ENCODE measurements around the gene ENPP4.
A peak's percentile ranks its signal among the peaks of the same experiment; 100 is the strongest.
"Not testable (repeated sequence)": the region's sequence is repeated elsewhere in the genome, so short reads cannot be mapped to it uniquely, and the experiment has no call there.

ENPP4 gene, protein sequence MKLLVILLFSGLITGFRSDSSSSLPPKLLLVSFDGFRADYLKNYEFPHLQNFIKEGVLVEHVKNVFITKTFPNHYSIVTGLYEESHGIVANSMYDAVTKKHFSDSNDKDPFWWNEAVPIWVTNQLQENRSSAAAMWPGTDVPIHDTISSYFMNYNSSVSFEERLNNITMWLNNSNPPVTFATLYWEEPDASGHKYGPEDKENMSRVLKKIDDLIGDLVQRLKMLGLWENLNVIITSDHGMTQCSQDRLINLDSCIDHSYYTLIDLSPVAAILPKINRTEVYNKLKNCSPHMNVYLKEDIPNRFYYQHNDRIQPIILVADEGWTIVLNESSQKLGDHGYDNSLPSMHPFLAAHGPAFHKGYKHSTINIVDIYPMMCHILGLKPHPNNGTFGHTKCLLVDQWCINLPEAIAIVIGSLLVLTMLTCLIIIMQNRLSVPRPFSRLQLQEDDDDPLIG

DNA sequence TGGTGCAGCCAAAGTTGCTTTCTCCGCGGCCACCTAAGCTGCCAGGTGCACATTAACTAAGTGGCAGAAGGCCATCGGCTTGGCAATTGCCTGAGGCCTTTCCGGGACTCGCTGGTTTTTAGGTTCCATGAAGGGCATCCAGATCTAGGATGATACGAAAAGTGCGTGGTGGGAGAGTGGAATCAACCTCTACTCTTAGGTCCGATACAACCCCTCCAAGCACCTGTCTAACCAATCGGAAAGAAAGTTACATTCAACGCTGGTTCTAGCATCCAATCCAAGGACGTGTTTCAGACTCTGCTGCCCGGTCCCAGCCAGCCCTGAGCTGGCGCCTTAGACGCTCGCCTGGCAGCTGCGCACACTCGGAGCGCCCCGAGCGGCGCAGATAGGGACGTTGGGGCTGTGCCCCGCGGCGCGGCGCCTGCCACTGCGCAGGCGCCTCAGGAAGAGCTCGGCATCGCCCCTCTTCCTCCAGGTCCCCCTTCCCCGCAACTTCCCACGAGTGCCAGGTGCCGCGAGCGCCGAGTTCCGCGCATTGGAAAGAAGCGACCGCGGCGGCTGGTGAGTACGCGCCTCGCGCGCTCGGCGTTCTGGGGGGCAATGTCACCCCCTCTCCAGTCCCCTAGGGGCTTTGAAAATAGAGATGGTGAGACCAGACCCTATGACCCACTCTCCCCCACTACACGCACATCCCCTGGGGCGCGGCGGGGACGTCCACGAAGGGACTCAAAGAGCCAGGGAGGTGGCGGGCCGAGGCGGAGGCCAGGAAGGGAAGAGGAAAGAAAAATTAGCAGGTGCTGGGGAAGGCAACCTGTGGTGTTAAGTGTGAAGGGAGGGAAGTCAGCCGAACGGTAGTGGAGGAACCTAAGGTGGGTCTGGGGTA is at the start of gene ENPP4:
Gene ENPP4, plus strand, starts transcription at position 361 of the 883 bp plus-strand sequence. CDS start 9,595 bp downstream, outside the sequence.
- peak; percentile 95 for DNase-seq

DNA sequence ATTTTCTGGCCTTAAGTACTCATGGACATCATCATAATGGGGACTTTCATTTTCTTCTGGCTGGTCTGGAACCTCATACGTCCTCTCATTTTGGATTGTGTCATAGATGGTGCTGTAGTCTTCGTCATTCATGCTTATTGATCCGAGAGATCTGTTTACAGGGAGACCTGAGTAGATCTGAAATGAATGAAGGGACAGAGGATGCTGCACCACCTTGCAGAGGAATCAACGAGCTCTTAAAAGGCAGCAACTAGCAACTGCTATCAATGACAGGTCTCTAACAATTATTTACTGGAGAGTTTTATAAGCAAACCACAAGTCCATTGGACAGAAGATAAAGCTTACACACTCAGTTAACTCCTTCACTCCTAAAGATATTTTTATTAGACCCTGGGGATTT is 49.7 kb upstream of the ENPP4 start:
- no peak for DNase-seq

DNA sequence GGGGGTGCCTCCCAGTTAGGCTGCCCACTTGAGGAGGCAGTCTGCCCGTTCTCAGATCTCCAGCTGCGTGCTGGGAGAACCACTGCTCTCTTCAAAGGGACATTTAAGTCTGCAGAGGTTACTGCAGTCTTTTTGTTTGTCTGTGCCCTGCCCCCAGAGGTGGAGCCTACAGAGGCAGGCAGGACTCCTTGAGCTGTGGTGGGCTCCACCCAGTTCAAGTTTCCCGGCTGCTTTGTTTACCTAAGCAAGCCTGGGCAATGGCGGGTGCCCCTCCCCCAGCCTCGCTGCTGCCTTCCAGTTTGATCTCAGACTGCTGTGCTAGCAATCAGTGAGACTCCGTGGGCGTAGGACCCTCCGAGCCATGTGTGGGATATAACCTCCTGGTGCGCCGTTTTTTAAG is 44.1 kb upstream of the ENPP4 start:
- DNase-seq: not testable (repeated sequence)

DNA sequence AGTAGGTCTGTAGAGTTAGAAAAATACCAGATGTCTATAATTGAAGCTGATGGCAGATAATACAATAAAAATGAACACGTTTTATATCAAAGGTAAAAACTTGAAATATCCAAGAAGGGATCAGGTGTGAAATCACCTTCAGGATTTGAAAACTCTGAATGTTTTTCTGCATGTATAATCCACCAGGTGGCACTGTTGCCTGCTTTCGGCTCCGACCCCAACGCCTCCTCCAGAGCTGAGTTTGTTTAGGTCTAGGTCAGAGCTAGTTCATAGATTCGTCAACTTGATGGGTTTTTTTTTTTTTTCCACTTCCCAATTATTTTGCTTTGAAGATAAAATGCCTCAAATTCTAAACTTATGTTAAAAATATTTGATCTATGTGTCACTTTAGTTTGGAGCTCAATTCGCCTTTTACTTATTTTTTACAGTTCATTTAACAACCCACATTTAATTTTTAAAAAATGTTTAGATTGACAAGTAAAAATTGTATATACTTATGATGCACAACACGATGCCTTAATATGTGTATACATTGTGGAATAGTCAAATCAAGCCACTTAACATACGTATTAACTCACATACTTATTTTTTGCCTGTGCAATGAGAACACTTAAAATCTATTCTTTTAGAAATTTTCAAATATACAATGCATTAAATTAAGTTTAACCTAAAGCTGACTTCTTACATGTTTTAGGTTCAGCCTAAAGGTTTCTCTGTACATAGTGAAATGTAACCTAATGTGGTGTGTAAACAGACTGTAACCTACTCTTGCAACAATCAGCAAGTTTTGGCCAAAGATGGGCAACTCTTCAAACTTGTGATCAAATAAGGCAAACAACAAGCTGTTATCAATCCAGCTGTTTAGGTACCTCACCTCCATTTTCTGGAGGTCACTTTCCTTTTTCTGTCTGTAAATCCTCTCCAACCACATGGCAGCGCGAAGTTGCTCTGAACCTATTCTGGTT is 39.4 kb upstream of the ENPP4 start:
- peak; percentile 63 for DNase-seq

DNA sequence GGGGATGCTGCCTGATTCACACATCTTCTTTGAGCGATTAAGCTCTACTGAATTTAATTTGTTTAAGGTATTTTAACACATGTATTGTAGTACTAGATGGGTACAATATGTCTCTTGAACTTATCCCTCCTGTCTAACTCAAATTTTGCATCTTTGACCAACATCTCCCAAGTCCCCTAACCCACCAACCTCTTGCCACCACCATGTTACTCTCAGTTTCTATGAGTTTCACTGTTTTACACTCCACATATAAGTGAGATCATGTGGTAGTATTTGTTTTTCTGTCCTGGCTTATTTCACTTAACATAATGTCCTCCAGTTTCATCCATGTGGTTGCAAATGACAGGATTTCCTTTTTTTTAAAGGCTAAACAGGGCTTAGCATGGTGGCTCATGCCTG is 38.7 kb upstream of the ENPP4 start:
- DNase-seq: no peak

DNA sequence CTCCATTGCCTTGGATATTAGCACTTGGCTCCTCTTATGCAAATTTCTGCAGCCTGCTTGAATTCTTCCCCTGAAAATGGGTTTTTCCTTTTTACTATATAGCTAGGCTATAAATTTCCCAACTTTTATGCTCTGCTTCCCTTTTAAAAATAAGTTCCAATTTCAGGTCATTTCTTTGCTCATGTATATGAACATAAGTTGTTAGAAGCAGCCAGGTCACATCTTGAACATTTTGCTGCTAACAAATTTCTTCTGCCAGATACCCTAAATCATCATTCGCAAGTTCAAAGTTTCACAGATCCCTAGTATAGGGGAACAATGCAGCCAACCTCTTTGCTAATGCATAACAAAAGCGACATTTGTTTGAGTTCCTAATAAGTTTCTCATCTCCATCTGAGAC is 34.5 kb upstream of the ENPP4 start:
- no peak for DNase-seq

DNA sequence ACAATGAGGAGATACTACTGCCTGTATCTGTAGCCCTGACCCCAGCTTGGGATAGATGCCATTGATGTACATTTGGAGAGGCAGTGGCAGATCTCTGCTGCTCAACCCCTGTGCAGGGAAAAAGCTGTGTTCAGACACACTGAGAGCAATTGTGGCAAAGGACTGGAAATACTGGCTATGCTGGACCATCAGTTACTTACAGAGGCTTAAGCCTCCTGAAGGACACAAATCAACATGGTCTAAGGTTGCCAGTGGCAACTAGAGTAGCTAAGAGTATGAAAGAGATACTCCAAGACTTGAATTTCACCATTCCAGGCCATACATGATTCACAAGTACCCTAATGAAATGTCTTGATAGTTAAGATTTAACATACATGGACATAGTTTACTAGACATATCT is 32.4 kb upstream of the ENPP4 start:
- DNase-seq: no peak

DNA sequence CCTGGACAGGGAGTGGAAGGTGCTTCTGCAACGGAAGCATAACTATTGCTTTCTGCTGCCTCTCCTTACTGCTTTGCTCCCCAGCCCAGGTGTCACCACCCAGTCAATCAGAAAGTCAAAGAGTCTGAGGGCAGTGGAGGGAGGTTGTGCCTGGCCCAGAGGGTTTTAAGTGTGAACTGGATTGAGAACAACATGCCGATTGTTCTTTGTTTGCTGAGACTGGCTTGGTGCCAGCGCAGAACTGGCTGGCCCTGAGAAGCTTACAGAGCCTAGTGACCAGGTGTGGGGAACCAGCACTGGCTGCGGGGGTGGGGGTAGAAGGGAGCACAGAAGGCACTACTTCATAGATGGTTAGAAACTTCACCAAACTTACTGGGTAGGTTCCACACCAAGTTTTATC is 31.1 kb upstream of the ENPP4 start:
- no peak for DNase-seq

DNA sequence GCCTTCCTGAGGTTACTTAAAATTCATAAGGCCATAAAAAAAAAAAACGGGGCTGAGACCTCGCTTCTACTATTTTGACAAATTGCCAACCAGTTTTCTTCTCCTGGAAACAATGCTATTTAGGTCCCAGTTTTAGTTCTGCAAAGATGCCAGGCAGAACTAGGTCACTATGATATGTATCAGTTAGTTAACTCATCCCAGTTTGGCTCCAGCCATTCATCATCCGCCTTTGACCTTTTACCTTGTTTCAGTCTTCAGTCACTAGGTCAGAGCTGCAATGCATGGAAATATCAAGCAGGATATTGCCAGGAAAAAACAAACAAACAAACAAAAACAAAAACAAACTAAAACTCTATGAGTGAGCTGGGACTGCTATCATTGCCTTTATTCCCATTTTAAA is 29.8 kb upstream of the ENPP4 start:
- no peak for DNase-seq

DNA sequence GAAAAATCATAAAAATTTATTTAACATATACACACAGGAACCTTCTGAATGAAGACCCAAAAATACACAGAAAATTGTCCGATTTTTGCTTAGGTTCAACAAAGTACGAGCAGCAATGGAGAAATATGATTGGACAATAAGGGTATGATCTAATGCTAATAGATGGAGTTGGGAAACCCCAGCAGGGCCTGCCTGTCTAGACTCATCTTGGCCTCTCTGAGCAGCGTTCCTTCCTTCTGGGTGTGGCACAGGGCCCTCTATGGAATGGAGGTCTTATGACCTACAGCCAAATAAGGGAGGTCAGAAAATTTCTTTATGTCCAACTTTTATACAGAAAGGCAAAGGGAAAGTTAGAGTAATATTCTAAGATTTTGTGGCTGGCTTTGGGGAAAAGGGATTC is 27.7 kb upstream of the ENPP4 start:
- no peak for DNase-seq

DNA sequence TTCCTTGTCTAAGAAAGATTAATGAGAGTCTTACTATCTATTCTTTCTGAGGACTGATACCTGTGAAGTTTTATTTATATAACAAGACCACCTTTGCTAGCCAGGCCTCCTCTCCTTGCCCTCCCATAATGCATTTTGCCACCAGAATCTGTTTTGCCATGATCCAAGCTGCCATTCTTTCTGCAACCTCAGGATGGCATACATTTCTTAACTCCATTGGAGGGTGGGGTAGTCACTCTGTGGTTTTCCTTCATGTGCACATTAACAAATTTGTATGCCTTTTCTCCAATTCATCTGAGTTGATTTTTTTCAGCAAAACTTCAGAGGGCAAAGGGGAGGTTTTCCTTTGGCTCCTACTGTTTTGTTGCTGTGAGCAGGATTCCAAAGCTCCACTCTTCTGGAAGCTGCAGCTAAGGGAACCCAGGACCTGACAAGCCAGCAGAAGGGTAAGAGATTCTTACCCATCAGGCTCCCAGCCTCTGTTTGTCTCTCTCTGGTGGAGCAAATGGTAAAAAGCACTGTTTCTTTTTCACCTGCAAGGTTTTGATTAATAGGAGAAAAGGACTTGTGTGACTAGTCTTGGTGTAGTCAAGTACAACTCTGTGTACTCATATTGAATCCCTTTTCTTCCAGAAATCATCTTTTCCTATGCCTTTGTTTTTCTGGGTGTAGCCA is 26.2 kb upstream of the ENPP4 start:
- no peak for DNase-seq

DNA sequence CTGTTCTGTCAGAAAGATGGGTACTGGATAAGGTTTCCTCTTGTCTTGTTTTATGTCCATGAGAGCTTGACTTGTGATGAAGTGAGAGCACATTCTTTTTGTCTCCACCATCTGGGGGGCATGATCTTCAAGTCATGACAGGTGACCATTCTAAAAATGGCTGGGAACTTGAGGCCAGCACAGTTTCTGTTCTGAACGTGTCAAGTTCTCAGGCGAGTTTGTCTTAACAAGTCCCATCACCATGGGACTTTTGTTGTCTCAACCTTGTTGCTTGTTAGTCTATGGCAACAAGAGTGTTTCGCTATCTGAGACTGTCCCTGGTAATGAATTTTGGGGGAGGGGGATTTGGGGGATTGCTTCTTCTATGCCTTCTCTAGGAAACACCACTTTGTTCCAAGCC is 25.6 kb upstream of the ENPP4 start:
- DNase-seq: no peak

DNA sequence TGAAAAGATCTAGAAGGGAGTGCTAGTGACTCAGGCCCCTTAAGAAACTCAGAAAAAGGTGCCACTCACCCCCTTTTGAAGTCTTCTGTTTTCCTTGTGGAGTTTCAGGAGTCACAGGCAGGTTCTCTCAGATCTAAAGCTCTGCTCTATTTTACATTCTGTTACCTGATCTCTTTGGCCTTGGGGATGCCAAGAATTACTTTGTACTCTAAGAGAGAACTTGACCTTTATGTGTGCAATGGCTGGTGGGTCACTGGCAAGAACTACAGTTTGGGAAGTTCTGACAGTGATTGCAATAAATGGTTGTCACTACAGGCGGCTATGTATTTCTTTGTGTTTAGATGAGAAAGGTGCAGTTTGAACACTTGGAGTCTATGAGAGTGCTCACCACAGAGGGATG is 24.2 kb upstream of the ENPP4 start:
- no peak for DNase-seq

DNA sequence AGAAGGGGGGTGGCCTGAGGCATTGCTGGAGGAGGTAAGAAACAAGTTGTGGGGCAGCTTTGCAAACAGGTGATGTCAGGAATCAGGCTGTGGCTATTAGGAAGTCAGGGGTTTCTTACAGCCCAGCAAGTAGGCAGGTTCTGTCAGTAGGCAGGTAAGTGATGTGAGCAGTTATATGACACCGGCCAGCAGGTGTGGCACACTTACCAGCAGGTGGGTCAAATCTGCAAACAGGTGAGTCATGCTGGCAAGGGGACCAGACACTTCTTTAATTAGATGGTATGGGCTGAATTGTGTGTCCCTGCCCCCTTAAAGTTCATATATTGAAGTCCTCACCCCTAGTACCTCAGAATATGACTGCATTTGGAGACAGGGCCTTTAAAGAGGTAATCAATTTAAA is 16.4 kb upstream of the ENPP4 start:
- DNase-seq: no peak

DNA sequence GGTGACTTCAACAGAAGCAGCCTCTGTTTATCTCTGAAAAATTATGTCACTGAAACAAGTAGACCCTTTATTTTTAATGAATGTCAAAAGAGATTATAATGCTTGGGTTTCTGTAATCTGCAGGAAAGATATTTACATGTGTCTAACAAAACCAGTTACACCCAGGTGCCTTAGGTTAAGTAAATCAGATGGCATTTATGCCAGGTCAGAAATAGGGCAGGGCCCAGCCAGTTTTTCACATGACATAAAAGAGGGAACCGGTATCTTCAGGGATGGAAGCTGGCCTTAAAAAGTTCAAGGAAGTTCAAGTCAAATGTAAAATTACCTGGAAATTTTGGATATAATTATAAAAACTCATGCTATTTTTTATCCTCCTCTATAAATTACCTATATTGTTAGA is 14.2 kb upstream of the ENPP4 start:
- no peak for DNase-seq

DNA sequence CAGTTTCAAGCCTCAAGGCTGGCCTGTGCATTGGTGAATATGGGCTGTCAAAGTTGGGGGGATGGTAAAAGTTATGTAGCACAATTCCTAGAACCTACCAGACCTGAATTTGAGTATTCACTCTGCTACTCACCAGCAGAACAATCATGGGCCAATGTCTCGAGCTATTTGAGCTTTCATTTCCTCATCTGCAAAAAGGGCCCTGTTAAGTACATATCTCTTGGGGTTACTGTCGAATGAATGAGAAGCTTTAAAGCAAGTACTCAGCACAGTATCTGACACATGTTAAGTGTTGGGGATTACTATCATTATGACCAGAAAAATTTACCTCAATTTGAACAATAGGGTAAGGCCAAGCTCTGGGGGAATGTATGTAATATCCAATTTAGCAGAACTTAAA is 13.5 kb upstream of the ENPP4 start:
- no peak for DNase-seq

DNA sequence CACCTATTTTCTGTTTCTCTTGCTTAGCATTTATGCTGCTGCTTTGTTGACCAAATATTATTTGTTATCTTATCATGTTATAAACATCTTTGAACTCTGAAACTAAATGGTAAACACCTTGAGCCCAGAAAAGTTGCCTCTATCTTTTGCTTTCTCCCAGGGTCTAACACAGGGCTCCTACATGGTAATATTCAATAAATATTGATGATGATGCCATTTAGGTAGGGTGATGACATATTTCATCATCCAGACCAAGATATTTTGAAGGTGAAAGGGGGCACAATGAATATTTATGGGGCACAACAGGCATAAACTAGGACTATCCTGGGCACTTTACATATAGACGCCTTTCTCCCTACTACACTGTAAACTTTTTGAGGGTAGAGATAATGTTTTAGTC is 11.6 kb upstream of the ENPP4 start:
- DNase-seq: no peak

DNA sequence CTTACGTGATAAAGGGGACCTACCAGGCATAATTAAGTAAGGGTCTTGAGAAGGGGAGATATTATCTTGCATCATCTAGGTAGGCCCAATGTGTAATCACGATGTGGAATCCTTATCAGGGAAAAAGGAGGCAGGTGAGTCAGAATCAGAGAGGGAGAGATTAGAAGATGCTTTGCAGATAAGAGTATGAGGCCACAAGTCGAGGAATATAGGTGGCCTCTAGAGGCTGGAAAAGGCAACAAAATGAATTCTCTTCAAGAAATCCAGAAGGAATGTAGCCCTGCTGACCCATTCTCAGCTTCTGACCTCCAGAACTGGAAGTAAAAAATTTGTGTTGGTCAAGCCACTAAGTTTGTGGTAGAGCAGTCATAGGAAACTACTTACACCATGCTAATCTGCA is 11.0 kb upstream of the ENPP4 start:
- DNase-seq: no peak

DNA sequence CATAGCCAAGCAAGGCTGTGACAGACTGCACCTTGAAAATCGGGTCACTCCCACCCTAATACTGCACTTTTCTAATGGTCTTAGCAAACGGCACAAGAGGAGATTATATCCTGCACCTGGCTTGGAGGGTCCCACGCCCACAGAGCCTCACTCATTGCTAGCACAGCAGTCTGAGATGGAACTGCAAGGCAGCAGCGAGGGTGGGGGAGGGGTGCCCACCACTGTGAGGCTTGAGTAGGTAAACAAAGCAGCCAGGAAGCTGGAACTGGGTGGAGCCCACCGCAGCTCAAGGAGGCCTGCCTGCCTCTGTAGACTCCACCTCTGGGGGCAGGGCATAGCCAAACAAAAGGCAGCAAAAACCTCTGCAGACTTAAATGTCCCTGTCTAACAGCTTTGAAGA is 10.1 kb upstream of the ENPP4 start:
- DNase-seq: not testable (repeated sequence)

DNA sequence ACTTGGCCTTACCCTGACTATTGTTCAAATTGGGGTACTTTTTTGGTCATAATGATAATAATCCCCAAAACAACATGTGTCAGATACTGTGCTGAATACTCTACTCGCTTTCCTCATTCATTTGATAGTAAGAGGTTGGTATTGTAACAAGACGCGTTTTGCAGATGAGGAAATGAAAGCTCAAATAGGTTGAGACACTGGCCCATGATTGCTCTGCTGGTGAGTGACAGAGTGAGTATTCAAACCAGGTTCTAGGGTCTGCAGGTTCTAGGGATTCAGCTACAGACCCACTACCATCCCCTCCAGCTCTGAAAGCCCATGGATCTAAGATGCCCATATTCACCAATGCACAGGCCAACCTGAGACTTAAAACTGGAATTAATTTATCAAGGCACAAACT is 1.3 kb upstream of the ENPP4 start:
- DNase-seq: no peak

DNA sequence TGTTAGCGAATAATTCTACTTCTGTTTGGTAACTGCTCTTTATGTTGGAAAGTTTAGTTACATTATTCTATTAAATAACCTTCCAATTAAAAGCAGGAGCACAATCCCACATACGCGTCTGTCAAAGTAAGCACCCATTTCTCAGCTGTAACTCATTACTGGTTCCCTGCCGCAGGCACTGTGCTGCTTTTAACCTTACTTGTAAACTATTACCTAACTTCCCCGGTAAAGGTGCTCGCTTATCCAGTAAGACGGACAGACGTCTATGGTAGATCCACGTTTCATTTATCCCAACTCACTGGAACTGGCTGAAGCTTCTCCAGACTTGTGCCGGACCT is 529 bp upstream of the ENPP4 start:
- no peak for DNase-seq

DNA sequence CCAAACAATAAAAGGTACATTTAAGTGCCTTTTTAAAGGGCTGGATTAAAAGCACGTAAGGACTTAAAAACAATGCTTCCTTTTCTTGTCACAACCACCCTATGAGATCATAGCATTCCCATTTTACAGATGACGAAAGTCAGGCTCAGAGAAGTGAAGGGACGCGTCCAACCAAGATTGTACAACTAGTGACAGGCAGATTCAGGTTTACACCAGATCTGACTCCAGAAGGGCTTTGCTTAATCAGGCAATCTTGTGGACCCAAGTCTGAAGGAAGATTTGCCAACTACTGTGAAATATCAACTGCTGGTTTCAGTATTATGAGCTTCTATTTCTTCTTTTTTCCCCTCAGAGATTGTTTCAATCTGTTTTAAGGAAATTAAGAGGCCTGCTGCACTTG is 877 bp downstream of the ENPP4 start:
- no peak for DNase-seq

All from activated CD4-positive, alpha-beta T cell treated with anti-CD3 and anti-CD28 coated beads, Interleukin-10, Interleukin-2, amounts not matched to agents 100 ng/mL and 50 ng/mL, durations not matched to agents 16 hours and 8 hours (primary cell).